Fibroblast of skin of right quadriceps (primary cell): ENCODE measurements around the gene SLC38A1.
"Not testable (repeated sequence)": the region's sequence is repeated elsewhere in the genome, so short reads cannot be mapped to it uniquely, and the experiment has no call there.

Source experiments
- DNase-seq: peaks from one replicate; pipeline ENCODE4 v3.0.0-alpha.2; 2013

SLC38A1 gene

DNA sequence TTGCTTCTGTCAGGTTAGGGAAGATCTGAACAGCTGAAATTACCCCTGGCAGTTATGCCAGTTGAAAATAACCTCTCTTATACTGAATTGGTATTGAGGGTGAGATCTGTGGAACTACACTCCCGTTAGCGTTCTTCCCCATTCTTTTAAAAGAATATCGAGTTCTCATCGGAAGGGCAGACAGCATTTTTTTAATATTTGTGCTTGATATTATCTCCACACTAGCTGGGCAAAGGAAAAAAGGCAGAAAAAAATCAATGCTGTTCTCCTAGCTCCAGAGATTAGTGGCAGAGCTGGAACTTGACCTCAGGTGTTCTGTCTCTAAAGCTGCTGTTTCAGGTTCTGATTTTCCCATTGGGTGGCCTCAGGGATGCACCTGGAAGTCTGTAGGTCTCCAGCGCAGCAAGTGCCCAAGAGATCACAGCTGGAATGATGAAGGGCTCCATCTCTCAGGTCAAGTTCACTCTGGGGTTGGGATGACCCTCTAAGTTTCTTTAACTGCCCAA lies 67.5 kb downstream of the SLC38A1 start:
- no peak for DNase-seq

DNA sequence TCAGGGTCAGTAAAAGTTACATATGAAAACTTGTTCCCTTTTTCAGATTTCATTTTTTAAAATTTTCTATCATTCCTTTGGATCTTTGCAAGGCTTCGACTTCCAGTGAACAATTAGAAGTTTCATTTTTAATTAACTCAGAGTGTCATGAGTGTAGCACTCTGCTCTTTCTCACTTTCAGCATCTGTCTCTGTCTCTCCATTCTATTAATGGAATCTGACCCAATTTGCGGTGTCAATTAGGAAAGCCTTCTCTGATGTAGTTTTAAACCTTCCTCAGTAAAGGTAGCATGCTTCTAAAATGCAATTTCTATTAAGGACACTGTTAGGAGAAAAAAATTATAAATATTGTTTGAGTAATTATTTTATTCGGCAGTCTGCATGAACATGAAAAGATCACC lies 68.3 kb downstream of the SLC38A1 start:
- DNase-seq: no peak

- DNase-seq: no peak
Measured at GRCh38 chr12:46198913-46199312, 69.9 kb downstream of the SLC38A1 start.

GRCh38 chr12:46197883-46198282 lies 71.0 kb downstream of the SLC38A1 start:
- DNase-seq: peak; percentile 5

GRCh38 chr12:46190533-46190932 lies 78.3 kb downstream of the SLC38A1 start:
- not testable (repeated sequence) for DNase-seq

- DNase-seq: no peak
Measured at GRCh38 chr12:46188170-46188569, 80.7 kb downstream of the SLC38A1 start.

DNA sequence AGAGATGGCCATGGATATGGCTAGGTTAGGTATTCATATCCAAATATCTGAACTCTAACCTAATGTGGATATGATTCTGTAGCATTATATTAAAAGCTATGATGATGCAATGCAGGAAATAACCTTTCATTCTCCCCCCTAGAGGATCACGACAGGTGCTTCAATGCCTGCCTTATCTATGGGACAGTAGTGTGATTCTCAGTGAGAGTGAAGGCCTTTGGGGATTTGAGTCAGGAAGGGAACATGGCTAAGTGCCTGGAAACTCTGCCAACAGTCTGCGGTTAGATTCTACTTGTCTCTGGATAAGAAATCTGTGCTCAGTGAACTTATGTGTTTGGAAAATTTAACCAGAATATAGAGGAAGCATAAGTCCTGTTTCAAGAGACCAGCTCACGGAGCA lies 81.8 kb downstream of the SLC38A1 start:
- DNase-seq: peak; percentile 64

- no peak for DNase-seq
Measured at GRCh38 chr12:46186088-46186487, 82.8 kb downstream of the SLC38A1 start.

DNA sequence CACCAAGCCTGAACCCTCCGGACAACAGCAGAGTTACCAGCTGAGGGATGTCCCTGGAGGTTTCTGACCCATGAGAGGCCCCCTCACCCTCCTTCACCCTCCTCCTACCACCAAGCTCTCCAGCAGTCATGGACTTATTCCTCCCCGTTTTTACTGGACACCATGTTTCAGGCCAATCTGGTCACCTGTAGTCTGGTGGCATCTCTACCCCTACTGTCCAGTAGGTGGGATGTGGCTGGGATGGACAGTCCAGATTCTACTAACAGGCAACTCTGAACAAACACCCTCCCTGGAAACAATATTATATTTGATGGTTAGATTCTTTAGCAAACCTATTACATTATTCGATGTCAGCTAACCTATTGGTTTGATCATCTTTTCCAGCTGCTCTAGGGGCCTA lies 83.2 kb downstream of the SLC38A1 start:
- no peak for DNase-seq

DNA sequence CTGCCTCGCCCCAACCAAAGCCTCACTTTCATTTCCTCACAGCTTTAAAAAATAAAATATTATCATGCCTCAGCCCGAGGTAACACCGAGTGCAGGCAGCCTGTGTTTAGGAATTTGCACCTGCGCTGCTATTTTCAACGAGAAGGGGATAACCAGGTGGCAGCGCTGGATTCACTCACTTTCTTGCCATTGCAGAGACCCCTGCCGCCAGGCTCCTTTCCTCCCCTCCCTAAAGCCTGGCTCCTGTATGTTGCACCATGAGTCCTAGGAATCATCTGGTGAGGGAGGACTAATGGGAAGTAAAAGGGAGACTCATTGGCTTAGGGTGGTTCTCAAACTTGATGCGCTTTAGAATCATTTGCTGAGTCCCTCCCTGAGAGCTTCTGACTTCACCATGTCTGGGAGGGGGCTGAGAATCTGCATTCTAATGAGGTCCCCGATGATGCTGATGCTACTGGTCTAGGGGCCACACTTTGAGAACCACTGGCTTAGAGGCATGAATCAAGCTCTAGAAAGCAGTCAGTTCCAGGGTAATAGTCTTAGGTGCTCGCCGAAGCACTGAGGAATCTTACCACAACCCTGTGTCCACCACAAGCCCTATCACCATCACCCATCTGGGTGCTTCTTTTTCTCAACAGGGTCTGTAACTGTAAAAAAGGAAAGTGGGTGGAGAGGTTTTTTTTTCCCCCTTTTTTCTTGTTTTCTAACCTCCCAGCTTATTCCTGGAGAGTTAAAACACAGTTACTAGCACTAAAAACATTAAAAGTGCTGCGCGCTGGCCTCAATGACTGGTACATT lies 83.8 kb downstream of the SLC38A1 start:
- no peak for DNase-seq

- DNase-seq: no peak
Measured at GRCh38 chr12:46183112-46183511, 85.7 kb downstream of the SLC38A1 start.

GRCh38 chr12:46181465-46181864 lies 87.4 kb downstream of the SLC38A1 start:
- no peak for DNase-seq

DNA sequence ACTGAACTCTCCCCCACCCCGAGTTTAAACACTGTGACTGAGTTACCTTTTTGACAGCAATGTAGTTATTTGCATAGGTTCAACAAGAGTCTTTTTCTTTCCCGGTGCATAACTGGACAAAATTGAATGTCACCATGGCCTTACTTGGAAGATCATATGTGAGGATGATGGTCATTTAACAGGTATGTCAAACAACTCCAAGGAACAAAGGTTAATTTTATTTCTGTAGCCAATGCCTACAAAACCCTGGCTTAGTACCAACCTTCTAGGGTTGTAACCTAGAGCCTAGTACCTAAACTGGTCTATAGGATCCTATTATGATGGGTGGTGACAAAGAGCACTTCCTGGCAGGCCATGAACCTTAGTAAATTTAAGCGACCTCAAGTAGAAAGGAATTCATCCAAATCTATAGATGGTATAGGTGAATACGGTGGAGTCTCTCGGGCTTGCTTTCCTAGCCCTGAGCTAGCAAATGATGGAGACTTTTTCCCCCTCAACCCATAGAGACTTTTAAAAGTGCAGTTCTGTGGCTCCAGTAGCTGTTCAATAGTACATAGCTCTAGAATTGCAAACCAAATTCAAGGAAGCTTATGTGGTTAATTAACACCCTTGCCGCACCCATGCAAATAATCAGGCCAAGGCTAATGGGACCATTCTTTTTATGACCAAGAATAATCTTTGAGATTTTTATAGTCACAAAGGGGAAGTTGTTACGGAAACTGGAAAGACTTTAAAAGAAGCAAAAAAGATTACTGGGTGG lies 89.0 kb downstream of the SLC38A1 start:
- no peak for DNase-seq

DNA sequence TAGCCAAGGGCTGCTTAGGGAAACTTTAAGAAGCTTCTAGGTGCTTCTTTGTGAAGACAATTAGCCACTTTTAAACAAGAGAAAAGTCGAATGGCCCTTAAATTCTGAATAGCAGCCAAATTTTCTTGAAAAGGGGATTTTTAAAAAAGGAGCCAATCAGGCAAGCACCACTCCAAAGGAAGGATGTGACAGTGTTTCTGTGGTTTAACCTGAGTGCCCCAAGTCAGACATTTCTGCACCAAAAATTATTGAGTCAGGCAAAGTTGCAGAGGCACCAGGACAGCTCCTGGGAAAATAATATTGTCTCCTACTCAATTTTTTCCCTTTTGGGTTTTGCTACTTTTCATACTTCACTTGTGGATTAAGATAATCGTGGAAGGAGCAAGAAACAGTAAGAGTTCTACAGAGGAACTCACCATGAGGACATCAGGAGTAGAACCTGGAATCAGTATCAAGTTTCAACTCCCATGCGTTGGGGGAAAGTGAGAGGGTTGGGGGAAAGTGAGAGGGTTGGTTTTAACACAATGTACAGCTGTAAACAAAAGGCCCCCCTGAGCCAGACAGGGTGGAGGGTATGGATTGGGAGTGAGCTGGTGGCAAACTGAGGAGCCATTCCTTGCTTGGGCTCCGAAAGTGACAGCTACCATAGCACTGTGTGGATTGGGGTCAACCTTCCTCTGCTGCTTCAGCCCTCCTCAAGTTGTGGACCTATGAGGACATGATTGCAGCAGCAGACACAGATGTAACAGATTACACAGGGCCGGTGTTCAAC lies 90.8 kb downstream of the SLC38A1 start:
- DNase-seq: no peak

DNA sequence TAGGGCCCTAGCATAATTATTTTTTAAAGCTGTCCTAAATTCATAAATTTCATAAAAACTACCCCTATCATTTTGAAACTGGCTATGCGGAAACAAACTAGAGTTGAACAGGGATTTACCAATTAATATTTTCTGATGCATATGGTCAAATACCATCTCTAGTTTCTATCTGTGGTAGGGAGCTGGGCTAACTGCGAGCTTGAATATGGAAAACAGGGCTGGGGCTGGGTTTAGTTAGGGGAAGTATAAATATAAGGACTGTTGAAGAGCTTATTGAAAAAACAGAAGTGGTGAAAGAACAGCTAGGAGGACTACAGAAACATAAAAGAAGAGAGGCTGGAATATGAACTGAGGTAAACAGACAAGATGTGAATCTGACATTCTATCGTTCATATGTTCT lies 91.8 kb downstream of the SLC38A1 start:
- DNase-seq: no peak

DNA sequence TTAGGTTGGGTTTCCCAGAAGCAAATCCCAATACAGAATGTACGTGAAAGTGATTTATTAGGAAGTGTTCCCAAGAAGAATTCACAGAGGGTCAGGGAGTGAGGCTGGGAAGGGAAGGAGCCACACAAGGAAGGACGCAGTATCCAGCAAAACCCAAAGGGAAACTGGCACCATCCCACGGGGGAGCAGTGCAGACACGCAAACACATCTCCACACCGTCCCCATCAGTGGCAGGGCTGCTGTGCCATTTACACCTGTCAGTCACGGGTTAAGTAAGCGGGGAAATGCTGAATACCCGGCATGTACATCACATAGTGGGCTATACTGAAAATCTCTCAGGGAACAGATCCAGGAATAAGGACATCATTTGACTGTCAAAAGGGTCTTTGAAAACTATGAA lies 93.9 kb downstream of the SLC38A1 start:
- no peak for DNase-seq

DNA sequence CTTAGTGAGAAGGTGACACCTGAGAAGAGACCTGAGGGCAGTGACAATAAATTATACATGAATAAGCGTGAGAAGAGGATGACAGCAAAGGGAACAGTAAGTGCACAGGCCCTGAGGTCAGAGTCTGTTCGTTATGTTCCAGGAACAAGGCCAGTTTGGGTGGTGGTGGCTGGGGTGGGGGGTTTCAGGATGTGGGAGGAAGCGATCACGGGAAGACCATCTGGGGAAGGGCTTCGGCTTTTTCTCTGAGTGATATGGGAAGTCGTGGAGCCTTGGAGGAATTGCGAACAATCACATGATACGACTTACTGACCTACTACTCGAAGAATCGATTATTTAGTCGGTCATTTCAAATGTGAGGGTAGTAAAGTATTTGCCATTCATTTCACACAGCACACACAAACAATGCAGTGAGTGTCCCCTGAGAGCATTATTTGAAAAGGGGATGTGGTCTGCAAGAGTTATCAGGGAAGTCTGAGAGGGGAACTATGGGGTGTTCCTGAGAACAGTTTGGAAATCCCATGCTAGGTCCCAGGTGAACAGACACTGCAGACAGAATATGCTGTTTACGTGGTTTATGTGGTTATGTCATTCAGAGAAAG lies 94.7 kb downstream of the SLC38A1 start:
- DNase-seq: no peak

GRCh38 chr12:46168426-46168825 lies 100.4 kb downstream of the SLC38A1 start:
- no peak for DNase-seq

- DNase-seq: no peak
Measured at GRCh38 chr12:46167412-46167811, 101.4 kb downstream of the SLC38A1 start.

- DNase-seq: no peak
Measured at GRCh38 chr12:46165191-46165590, 103.7 kb downstream of the SLC38A1 start.

GRCh38 chr12:46164186-46164761 lies 104.6 kb downstream of the SLC38A1 start:
- no peak for DNase-seq

GRCh38 chr12:46162549-46163076 lies 106.2 kb downstream of the SLC38A1 start:
- not testable (repeated sequence) for DNase-seq
